Ecto neural progenitor cell (in vitro differentiated cells): ENCODE results near the gene PSMD1.
A peak's percentile ranks its signal among the peaks of the same experiment; 100 is the strongest.
"Not testable (repeated sequence)": the region's sequence is repeated elsewhere in the genome, so short reads cannot be mapped to it uniquely, and the experiment has no call there.

ENCODE experiments used
- DNase-seq: peaks from one replicate; pipeline ENCODE4 v3.0.0-alpha.2; 2018; ENCODE audit warnings: low spot score

The PSMD1 gene

DNA sequence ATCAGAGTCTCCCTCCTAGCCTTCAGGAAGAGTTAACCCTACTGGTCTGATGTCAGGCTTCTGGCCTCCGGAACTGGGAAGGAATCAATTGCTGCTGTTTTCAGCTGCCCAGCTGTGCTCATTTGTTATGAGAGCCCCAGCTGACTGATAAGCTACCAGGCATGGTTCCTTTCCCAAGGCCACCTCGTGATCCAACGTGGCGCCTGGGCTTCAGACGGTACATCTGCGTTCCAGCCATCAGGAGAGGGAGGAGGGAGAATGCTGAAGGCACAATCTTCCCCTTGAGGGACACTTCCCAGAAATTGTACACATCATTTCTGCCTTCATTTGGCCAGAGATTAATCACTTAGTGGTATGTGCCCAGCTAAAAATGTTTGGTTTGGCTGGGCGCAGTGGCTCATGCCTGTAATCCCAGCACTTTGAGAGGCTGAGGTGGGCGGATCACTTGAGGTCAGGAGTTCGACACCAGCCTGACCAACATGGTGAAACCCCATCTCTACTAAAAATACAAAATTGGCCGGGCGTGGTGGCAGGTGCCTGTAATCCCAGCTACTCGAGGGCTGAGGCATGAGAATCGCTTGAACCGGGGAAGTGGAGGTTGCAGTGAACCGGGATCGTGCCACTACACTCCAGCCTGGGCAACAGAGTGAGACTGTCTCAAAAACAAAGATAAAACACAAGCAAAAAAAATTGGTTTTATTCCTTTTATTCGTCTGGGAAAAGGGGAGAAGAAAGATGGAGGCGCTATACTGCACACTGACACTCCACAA is 131.3 kb downstream of the PSMD1 start:
- no peak for DNase-seq

GRCh38 chr2:231188506-231189170 is 132.0 kb downstream of the PSMD1 start:
- DNase-seq = no peak

DNA sequence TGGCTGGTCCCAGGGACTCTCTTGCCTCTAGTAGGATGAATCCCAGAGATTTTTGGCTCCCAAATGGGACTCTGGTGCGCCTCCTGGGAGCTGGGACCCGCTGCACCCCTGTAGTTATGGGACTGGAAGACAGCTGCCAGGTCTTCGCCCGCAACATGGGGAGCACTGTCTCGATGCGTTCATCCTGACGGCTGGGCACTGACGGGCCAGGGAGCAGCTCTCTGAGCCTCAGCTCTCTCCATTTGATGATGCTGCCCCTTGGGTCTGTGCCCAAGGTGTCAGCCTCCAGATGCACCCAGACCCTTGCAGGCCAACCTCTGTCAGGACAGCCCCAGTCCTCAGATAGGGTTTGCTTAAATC is 132.5 kb downstream of the PSMD1 start:
- no peak for DNase-seq

DNA sequence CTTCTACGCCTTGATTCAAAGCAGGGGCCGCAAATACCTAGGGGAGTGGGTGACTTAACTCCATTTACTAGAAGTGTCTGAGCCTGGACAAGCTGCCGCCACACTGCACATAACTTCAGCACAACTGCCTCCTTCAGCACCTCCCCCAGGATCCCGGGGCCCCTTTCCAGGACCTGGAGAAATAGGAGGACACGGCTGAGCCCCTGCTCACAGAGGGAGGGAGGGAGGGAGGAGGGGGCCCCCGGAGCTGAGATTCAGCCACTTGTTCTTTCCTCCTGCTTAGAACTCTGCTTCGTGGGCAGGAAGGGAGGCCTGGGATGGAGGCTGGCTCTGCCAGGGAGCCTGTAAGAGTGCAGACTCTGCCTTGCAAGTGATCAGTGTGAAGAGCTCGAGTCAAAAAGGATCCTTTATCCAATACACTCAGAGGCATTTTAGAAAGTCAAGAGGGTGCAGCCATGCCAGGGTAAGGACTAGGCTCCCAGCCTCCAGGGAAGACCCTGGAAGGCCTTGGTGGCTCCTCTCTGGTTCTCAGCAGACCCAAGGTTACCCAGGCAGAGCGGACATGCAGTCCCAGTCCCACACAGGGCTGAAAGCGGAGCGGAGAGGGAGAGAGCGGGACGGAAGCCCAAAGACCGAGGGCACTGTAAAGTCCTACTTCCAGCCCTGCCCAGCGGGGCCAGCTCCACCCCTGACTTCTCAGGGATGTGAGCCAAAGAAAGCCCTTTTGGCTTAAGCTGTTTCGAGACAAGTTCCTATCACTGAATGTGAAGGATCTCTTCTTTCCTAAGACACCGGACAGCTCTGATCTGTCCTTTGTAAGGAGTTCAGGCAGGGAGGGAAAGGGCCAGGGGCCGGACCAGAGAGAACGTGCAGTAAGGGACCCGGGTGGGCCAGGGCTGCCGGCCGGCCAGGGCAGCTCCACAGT is 133.2 kb downstream of the PSMD1 start:
- DNase-seq = peak; percentile 63

DNA sequence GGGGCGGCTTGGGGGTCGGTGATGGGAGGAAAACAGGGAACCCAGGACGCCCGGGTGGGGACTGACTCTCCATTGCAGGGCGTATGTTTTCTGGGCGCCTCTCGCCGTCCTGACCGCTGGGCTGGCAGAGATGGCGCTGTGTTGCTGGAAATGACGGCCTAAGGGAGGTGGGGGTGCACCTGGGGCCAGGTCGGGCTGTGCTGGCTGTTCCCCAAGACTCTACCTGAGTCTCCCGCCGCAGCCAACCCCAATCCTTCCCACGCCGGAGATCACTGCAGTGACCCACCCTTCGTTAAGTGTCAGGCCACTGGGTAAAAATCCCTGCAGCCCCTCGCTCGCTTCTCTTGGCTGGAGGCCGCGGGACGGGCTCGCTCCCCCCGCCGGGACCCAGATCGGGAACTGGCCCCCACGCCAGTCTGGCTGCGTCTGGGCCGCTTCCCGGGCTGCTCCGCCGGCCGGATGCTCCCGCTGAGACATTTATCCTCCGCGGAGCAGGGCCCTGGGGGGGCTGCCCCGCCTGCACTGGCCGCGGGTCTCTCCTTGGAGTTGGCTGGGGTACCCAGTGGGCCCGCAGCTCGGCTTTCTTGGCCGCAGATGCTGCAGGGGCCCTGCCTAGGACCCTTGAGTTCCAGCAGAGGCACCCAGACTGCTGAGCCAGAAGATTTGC is 134.0 kb downstream of the PSMD1 start:
- peak; percentile 76 for DNase-seq

GRCh38 chr2:231191896-231192872 is 135.5 kb downstream of the PSMD1 start:
- DNase-seq = peak; percentile 84

DNA sequence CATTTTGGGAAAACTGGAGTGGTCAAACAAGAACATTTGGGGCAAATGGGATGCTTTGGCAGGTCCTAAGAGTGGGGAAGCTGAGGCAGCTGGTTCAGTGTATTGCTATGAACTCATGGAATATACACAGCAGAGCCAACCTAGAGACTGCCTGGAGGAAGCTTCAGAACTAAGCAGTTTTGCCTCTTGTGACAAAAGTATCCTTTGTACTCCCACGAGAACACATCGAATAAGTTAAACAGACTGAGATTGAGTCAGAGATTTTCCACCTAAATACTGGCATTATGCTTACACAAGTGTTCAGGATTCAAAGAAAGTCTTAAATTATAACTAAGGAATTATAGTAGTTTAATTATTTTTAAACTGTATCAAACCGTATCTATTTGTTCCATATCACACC is 136.5 kb downstream of the PSMD1 start:
- DNase-seq = no peak

DNA sequence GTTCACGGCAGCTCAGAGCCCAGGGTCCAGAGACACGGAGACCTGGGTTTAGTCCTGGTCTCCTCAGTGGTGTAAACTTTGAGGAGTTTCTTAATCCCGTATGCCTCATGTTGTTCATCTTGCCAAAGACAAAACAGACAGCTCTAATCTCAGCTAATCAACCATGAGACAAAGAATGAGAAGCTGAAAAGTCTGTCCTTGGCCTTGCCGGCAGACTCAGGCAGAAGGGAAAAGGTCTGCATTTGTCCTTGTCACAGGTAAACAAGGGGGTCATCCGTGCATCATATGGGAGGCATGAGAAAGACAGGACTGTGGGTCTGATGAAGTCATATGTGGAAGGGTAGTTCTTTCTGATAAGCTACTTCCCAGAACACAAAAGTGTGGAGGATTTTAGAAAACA is 139.9 kb downstream of the PSMD1 start:
- DNase-seq = no peak

DNA sequence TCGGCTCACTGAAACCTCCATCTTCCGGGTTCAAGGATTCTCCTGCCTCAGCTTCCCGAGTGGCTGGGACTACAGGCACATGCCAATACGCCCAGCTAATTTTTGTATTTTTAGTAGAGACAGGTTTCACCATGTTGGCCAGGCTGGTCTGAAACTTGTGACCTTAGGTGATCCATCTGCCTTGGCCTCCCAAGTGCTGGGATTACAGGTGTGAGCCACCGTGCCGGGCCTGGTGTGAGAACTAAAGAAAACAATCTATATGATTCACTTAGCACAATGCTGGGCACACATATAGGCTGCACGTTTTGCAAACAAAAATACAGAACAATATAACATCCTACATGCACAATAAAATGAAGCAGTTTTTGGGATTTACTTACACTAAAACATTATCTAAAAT is 140.5 kb downstream of the PSMD1 start:
- not testable (repeated sequence) for DNase-seq

- no peak for DNase-seq
Measured at GRCh38 chr2:231197706-231198290, 141.1 kb downstream of the PSMD1 start.

DNA sequence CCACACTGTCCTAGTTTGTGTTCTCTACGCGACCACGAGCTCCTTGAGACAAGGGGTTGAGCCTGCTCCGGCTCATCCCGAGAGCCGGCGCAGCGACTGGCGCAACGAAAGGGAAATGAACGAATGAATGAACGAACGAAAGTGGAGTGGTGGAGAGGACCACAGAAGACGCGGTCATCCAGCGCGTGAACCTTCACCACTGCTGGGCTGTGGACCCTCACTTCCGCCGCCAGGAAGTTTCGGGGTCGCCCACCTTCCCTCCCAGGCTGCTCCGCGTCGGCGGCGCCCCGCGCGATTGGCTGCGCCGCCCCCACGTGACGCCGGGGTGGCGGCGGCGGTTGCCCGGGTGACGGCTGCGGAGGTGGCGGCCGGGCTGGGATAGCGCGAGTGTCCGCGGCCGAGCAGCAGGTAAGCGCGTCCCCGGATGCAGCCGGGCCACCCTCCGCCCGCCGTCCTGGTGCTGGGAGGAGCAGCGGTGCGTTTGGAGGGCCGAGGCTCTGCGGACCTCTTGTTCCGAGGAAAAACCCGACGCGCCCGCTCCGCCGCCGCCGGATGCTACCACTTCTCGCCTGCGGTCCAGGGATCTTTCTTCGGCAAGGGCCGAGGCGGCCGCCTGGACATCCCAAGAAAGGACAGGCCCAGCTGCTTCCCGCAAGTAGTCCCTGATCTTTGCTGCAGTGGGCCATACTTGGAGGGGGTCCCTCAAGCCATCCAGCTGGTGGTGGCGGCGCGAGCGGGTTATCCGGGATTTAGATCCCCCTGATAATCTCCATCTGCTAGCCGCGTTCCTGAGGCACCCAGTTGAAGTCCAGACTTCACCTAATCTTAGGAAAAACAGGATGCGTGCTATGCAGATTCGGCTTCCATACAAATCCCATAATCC is 141.9 kb downstream of the PSMD1 start, which contains the start of gene ARMC9:
TSS of gene ARMC9 (plus strand) at position 341 of the 883 bp plus-strand sequence. CDS start 7,608 bp downstream, outside the sequence.
- DNase-seq = peak; percentile 91

- DNase-seq = no peak
Measured at GRCh38 chr2:231199219-231199618, 142.6 kb downstream of the PSMD1 start.

GRCh38 chr2:231200805-231201474 is 144.3 kb downstream of the PSMD1 start:
- no peak for DNase-seq

GRCh38 chr2:231201475-231201814 is 144.8 kb downstream of the PSMD1 start:
- no peak for DNase-seq

DNA sequence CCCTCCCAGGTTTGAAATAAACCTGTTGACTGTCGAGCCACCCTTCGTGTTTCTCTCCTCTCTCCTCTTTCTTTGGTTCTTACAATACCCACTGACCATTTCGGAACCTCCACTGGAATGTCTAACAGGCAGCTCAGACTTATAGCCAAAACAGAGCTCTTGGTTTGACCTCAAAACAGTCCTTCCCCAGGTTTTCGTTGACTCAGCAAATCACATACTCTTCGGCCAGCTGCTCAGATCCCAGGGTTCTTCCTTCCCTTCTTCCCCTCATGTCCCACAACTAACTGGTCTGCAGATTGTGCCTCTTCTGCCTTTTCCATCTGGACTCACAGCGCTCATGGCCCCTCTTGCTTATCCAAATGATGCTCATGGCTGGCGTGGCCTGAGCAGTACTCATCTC is 146.4 kb downstream of the PSMD1 start:
- DNase-seq = no peak

- no peak for DNase-seq
Measured at GRCh38 chr2:231204146-231204545, 147.5 kb downstream of the PSMD1 start.

DNA sequence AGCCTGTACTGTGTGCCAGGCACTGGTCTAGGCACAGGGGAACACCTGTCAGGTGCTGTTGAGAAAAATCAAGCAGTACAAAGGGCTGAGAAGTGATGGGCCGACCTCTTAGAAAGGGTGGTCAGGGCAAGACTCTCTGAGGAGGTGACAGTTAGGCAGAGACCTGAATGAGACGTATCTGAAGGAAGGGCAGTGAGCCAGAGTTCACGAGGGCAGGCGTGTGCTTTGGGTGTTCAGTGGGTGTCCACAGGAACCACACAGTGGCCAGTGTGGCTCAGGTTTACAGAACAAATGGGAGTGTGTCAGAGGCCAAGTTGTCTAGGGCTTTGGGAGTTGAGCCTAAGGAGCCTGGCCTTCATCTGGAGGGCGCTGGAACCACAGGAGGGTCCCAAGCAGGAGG is 147.9 kb downstream of the PSMD1 start:
- DNase-seq = no peak

DNA sequence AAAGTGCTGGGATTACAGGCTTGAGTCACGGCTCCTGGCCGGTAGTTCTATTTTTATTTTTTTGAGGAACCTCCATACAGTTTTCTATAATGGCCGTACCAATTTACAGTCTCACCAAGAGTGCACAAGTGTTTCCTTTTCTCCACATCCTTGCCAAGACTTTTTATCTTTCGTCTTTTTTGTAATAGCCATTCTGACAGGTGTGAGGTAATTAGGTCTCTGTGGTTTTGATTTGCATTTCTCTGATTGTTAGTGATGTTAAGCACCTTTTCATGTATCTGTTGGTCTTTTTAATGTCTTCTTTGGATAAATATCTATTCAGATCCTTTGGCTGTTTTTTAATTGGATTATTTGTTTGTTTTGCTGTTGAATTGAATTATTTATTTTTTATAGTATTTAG is 151.1 kb downstream of the PSMD1 start:
- DNase-seq = no peak

DNA sequence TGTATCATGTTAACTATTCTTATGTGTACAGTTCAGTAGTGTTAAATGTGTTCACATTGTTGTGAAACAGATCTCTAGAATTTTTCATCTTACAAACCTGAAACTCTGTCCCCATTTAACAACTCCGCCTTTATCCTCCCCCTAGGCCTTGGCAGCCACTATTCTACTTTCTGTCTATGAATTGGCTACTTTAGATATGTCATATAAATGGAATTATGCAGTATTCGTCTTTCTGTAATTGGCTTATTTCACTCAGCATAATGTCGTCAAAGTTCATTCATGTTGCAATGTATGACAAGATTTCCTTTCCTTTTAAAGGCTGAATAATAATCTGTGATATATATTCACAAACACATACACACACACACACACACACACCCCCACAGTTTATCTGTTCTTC is 154.1 kb downstream of the PSMD1 start:
- DNase-seq = no peak
